ENCODE results near the gene CDC14A.
"Not testable (repeated sequence)": the region's sequence is repeated elsewhere in the genome, so short reads cannot be mapped to it uniquely, and the experiment has no call there.

CDC14A gene

DNA sequence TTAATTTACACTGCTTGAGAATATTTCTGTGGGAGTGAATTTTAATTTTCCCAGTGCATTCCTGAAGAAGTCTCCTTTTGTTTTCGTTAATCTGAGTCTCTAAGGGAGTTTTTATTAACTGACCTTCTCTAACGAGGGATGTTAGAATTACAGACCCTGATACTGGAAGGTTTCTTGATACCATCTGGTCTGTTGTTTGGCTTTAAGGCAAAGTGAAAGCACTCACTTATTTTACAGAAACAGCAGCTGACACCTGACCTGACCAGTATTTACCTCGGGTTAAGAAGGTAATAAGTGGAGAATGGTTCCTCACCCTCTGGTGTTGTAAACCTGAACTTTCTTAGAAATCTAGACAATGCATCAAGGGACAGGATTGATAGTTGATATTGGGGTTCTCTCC, 12.4 kb downstream of the CDC14A start:
- no peak for DNase-seq

GRCh38 chr1:100366209-100366525, 13.9 kb downstream of the CDC14A start:
- DNase-seq, result no peak

DNA sequence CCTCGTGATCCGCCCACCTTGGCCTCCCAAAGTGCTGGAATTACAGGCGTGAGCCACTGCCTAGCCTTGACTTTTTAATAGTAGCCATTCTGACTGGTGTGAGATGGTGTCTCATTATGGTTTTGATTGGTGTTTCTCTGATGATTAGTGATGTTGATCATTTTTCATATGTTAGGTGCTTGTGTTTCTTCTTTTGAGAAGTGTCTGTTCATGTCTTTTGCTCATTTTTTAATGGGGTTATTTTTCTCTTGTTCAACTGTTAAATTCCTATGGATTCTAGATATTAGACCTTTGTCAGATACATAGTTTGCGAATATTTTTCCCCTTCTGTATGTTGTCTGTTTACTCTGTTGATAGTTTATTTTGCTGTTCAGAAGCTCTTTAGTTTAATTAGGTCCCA, 17.0 kb downstream of the CDC14A start:
- DNase-seq, result not testable (repeated sequence)

- DNase-seq, result not testable (repeated sequence)
Observed at GRCh38 chr1:100373953-100374352, 21.6 kb downstream of the CDC14A start.

DNA sequence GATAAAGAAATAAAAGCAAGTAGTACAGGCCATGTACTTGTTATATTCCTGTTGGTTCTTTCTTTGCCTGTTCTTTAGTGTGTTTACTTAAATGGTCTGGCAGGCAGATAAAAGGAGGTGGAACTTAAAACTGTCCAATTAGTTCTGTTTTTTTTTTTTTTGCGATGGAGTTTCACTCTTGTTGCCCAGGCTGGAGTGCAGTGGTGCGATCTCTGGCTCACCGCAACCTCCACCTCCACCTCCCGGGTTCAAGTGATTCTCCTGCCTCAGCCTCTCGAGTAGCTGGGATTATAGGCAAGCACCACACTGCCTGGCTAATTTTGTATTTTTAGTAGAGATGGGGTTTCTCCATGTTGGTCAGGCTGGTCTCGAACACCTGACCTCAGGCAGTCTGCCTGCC, 24.6 kb downstream of the CDC14A start:
- DNase-seq, result not testable (repeated sequence)

DNA sequence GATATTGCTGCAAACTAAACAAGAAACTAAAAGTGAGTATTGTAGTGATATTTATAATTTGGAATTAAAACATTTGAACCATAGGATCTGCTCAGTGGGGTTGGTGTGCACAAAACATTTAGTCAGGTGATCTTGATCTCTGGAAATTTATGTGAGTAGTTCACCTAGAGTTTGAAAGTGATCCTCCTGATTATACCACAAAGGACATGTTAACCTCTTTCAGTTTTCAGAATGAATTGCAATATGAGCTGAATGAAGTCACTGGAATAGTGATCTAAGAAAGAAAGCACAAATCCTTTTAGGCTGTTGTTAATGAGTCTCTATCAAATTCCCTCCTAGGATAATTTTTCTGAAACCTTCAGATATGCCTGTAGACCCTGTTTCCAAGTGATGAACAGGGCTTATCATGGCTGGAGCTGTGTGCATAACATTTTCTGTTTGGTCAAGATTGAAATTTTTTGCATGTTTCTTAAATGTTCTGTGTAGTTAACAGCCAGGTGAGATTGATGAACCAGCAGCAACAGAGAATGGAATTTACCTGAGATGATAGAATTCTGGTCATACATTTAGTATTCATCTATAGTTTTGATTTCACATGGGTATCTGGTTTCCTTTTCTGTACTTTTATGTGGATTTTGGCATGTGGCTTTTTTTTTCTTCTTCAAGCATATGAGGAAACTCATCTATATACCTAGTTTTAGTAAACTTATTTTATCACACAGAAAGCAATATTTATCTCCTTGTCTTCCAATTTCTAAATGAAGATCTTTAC, 25.5 kb downstream of the CDC14A start:
- DNase-seq, result no peak

DNA sequence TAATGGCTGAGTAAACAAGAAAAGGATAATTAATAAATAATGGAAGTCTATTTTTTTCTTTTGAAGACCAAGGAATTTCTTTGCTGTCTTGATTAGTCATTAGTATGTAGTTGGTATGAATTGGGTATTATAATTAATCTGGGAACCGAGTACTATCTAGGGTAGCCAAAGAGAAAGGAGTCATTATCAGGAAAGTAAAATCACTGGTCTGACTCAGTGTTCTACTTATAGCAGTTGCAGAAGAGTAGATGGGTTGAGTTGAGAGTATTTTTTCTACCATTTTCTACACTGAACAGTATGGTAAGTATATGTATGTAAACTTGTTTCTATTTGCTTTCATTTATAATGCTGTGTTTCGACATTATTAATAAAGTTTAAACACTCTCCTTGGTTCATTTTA, 26.6 kb downstream of the CDC14A start:
- DNase-seq, result no peak

DNA sequence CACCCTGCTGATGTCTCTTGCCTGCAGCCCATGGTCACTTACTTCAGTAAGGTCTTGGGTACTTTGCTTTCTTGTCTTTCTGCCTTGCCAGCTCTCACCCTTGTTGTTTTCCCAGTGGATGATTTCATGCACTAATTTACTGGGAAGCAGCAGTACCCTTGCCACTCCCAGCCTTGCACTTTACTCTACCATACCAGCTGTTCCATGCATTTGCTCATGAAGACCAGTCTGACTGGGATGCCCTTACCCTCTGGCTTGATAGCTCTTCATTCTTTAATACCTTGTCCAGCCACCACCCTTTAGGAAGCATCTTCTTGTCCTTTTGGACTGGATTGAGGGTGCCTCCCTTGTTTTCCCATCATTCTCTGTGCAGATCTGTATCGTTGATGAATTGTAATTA, 28.3 kb downstream of the CDC14A start:
- no peak for DNase-seq

DNA sequence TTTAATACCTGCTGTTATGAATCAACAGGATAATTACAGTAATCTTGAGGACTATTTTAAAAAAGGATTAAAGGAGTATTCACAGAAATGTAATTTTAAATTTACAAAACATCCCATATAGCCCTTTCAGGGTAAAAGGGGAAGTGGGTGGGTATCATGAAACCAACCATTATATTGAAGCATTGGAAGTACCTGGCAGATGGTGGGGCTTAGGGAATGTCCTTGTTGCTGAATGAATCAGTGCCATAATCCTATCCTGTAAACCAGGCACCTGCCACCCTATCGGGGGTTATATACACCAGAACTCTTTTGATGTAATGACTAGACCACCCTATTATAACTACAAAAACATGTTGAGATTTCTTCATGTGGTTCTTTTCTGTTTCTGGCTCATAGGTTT, 30.4 kb downstream of the CDC14A start:
- no peak for DNase-seq

DNA sequence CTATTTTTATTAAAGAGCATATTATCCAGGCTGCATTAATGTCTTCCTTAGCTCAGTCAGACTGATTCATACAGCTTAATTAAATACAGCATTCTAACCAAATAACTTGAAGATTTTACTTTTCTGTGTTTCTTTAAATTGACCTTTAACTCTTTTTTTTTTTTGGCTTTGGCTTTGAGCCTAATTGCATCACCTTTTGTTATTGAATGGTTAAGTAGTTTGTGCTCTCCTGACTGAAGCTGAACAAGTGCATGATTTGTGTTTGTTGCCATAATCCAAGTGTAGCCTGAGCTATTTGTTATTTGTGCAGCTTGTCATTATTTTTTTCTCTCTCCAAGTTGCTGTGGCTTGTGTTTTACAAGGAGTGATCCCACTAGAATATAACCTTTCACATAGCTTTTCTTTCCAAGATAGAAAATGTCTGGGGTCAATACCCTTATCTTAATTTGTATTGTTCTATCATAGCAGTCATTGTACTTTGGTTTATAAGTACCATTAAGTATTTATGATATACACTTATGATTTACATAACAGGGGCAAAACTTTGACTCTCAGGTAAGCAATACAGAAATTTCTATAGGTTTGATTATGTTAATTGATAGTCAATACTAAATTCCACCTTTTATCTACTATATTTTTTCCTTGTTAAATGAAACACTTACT, 31.6 kb downstream of the CDC14A start:
- no peak for DNase-seq

GRCh38 chr1:100387209-100387608, 34.9 kb downstream of the CDC14A start:
- DNase-seq, result no peak

DNA sequence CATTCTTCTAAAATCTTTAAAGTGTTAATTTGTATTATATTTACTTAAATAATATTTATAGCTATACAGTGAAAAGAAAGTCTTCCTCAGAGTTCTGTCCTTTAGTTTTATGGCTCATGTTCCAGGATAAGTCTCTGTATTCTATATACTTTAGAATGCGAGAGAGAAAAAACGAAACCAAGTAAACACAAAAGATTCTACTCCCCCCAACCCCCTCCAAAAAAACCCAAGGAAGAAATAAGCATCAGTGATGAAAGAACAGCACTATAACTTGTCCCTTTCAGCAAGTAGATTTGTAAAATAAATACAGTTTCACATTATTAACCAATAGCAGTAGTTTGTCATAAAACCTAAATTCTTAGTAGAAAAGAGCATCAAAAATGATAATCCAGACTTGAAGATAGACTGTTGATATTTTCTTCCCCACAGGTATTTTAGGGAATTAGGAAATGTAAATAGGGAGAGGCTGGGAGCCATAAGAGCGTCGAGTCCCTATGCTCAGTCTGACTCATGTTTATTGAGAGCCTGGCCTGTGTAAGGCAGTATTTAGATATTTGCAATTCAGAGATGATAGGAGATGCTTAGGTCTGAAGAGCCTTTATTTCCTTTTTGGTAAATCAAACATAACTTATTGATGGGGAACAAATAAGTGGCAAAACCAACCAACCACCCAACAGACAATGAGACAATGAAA, 35.5 kb downstream of the CDC14A start:
- no peak for DNase-seq

DNA sequence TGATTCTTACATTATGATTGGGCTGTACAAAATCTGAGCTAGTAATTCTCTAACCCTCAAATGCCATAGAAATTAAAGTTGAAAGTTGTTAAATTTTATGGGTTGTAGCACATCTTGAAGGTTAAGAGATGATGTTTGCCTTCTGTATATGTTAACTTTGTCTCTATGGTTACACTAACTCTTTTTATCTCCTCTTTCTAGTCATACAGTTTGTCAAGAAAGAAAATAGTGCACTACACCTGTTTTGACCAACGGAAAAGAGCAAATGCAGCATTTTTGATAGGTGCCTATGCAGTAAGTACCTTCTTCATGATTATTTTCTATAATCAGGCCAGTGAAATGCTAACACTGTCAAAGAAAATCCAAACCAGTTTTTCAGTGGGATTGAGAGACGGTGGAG, 38.2 kb downstream of the CDC14A start:
- DNase-seq, result no peak

GRCh38 chr1:100391675-100392074, 39.4 kb downstream of the CDC14A start:
- no peak for DNase-seq

DNA sequence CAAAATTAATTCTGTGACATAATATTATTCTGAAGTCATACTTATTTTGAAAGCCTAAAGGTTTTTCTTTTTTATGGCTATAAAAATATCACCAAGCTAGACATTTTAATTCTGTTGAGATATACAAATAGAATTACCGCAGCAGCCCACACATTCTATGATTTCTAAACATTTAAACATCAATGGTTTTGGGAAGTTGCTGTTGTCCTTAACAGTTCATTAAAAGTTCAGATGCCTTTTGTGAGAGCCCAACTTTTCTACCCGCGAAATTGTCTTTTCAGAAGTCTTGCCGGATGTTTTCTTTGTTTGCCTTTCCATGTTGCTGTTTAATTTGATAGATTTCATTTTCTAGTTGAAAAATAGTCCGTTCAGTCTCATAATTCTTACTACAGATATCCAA, 40.5 kb downstream of the CDC14A start:
- no peak for DNase-seq

DNA sequence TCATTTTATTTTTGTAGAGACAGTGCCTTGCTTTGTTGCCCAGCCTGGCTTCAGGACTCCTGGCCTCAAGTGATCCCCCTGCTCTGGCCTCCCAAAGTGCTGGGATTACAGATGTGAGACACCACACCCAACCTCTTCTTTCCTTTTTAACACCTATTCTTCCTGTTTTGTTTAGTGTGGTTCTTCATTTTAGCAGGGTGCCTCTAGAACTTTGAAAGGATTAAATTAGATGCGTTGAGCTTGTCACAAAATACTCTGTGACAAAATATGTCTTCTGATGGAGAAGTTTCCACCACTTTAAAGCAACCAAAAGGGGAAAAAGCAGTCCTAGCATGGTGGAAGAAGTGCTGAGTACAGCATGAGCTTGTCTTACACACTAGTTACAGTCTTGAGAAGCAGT, 42.0 kb downstream of the CDC14A start:
- no peak for DNase-seq

DNA sequence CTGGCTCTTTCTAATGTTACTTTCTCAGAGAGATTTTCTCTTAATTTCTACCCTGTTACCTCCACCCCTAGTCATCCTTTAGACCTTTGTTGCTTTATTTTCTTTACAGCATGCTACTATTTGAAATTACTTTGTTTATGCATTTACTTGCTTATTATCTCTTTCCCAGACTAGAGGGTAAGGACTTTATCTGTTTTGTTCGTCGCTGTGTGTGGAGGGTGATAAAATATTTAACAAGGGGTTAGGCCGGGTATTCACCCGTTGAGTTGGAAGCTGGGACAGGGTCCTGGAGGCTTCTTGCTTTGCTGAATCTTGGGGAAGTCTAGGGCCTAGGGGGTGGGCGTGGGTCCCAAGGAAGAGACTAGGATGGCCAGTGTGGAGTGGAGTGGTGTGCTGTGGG, 43.6 kb downstream of the CDC14A start:
- DNase-seq, result no peak

GRCh38 chr1:100396651-100397050, 44.3 kb downstream of the CDC14A start:
- DNase-seq, result no peak

- DNase-seq, result no peak
Observed at GRCh38 chr1:100397681-100398080, 45.4 kb downstream of the CDC14A start.

GRCh38 chr1:100398648-100399047, 46.3 kb downstream of the CDC14A start:
- no peak for DNase-seq

- no peak for DNase-seq
Observed at GRCh38 chr1:100400404-100400803, 48.1 kb downstream of the CDC14A start.

GRCh38 chr1:100404821-100405220, 52.5 kb downstream of the CDC14A start:
- DNase-seq, result no peak

DNA sequence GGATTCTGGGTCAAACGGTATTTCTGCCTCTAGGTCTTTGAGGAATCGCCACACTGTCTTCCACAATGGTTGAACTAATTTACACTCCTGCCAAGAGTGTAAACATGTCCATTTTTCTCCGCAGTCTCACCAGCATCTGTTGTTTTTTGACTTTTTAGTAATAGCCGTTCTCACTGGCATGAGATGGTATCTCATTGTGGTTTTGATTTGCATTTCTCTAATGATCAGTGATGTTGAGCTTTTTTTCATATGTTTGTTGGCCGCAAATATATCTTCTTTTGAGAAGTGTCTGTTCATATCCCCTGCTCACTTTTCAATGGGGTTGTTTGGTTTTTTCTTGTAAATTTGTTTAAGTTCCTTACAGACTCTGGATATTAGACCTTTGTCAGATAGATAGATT, 53.6 kb downstream of the CDC14A start:
- not testable (repeated sequence) for DNase-seq

DNA sequence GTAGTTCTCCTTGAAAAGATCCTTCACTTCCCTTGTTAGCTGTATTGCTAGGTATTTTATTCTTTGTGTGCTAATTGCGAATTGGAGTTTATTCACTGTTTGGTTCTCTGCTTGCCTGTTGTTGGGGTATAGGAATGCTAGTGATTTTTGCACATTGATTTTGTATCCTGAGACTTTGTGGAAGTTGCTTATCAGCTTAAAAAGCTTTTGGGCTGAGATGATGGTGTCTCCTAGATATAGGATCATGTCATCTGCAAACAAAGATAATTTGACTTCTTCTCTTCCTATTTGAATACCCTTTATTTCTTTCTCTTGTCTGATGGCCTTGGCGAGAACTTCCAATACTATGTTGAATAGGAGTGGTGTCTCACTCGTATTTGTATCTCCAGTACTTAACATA, 55.1 kb downstream of the CDC14A start:
- not testable (repeated sequence) for DNase-seq

Data from islet precursor cell (in vitro differentiated cells).